Parathyroid adenoma (tissue), 2 donors: ENCODE results near the gene P2RX6.

Source experiments
- H2AFZ ChIP-seq: fragments of 300-600 bp; sonication (generic); one replicate; pipeline ENCODE4 v1.7.0; 2017; ENCODE audit warnings: antibody characterized with exemption, mild to moderate bottlenecking
- H3K27ac ChIP-seq: fragments of 300-600 bp; sonication (generic); one replicate; pipeline ENCODE4 v1.7.0; 2017
- H3K27me3 ChIP-seq: fragments of 300-600 bp; sonication (generic); one replicate; pipeline ENCODE4 v1.7.0; 2017; ENCODE audit warnings: low read length; ENCODE audit not compliant: control insufficient read depth, insufficient read depth
- H3K36me3 ChIP-seq: fragments of 300-600 bp; sonication (generic); one replicate; pipeline ENCODE4 v1.7.0; 2017; ENCODE audit warnings: low read length; ENCODE audit not compliant: control insufficient read depth, insufficient read depth
- H3K4me1 ChIP-seq: fragments of 300-600 bp; sonication (generic); one replicate; pipeline ENCODE4 v1.7.0; 2017; ENCODE audit warnings: control low read depth
- H3K4me2 ChIP-seq: fragments of 300-600 bp; sonication (generic); one replicate; pipeline ENCODE4 v1.7.0; 2017; ENCODE audit warnings: low read length
- H3K4me3 ChIP-seq: fragments of 300-600 bp; sonication (generic); one replicate; pipeline ENCODE4 v1.7.0; 2017; ENCODE audit warnings: low read depth, low read length
- H3K79me2 ChIP-seq: fragments of 300-600 bp; sonication (generic); one replicate; pipeline ENCODE4 v1.7.0; 2017; ENCODE audit warnings: control low read depth
- H3K9ac ChIP-seq: fragments of 300-600 bp; sonication (generic); one replicate; pipeline ENCODE4 v1.7.0; 2017; ENCODE audit warnings: mild to moderate bottlenecking
- H3K9me3 ChIP-seq: fragments of 300-600 bp; sonication (generic); one replicate; pipeline ENCODE4 v1.7.0; 2017; ENCODE audit warnings: low read length; ENCODE audit not compliant: control insufficient read depth
- TF ChIP-seq, protein P1 (sequence below): fragments of 300-600 bp; sonication (generic); IDR thresholded peaks from one replicate; pipeline ENCODE4 v1.7.0; 2017; ENCODE audit warnings: antibody characterized with exemption, mild to moderate bottlenecking
- donor health status: primary hyperparathyroidism.

P2RX6 gene

GRCh38 chr22:21030621-21031544 lies 15.9 kb downstream of the P2RX6 start:
- Histone ChIP-seq H3K27ac (no peak overlapping the region), H3K4me1 (no peaks in the 10 kb centered on the region), H3K4me3 (no peak overlapping the region), H3K9ac (no peak overlapping the region), H3K27me3 (peaks cover 3% of the 10 kb centered on the region), H3K4me2 (no peak overlapping the region), H3K79me2 (no peaks in the 10 kb centered on the region), H3K36me3 (no peaks in the 10 kb centered on the region), H3K9me3 (no peaks in the 10 kb centered on the region), H2AFZ (no peak overlapping the region)
- TF ChIP-seq, protein P1, sequence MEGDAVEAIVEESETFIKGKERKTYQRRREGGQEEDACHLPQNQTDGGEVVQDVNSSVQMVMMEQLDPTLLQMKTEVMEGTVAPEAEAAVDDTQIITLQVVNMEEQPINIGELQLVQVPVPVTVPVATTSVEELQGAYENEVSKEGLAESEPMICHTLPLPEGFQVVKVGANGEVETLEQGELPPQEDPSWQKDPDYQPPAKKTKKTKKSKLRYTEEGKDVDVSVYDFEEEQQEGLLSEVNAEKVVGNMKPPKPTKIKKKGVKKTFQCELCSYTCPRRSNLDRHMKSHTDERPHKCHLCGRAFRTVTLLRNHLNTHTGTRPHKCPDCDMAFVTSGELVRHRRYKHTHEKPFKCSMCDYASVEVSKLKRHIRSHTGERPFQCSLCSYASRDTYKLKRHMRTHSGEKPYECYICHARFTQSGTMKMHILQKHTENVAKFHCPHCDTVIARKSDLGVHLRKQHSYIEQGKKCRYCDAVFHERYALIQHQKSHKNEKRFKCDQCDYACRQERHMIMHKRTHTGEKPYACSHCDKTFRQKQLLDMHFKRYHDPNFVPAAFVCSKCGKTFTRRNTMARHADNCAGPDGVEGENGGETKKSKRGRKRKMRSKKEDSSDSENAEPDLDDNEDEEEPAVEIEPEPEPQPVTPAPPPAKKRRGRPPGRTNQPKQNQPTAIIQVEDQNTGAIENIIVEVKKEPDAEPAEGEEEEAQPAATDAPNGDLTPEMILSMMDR, result no peak

DNA sequence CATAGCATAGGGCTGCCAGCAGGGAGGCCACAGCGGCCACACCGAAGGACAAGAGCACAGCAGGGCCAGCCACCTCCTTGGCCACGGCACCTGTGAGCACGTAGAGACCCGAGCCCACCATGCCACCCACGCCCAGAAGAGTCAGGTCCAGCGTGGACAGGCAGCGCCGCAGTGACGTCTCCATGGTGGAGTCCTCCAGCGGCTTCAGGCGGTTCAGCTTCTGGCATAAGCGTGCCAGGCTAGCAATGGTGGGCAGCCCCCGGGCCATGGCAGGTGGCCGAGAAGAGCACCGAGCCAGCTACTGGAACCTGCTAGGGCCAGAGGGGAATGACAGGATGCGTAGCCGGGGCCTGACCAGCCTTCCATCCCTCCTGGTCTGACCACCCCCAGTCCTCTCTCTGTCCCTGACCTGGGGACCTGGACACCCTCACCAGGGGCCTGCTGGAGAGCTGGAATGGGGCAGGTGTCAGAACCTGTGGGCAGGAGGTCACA lies 16.6 kb downstream of the P2RX6 start:
- TF ChIP-seq, protein P1, result no peak
- no peak overlapping the region for H3K4me3 ChIP-seq
- no peaks in the 10 kb centered on the region for H3K9me3 ChIP-seq
- H2AFZ ChIP-seq, result no peak overlapping the region
- no peak overlapping the region for H3K9ac ChIP-seq
- no peaks in the 10 kb centered on the region for H3K36me3 ChIP-seq
- no peak overlapping the region for H3K4me2 ChIP-seq
- peaks cover 3% of the 10 kb centered on the region for H3K27me3 ChIP-seq
- no peak overlapping the region for H3K27ac ChIP-seq
- H3K79me2 ChIP-seq, result no peaks in the 10 kb centered on the region
- H3K4me1 ChIP-seq, result no peaks in the 10 kb centered on the region

DNA sequence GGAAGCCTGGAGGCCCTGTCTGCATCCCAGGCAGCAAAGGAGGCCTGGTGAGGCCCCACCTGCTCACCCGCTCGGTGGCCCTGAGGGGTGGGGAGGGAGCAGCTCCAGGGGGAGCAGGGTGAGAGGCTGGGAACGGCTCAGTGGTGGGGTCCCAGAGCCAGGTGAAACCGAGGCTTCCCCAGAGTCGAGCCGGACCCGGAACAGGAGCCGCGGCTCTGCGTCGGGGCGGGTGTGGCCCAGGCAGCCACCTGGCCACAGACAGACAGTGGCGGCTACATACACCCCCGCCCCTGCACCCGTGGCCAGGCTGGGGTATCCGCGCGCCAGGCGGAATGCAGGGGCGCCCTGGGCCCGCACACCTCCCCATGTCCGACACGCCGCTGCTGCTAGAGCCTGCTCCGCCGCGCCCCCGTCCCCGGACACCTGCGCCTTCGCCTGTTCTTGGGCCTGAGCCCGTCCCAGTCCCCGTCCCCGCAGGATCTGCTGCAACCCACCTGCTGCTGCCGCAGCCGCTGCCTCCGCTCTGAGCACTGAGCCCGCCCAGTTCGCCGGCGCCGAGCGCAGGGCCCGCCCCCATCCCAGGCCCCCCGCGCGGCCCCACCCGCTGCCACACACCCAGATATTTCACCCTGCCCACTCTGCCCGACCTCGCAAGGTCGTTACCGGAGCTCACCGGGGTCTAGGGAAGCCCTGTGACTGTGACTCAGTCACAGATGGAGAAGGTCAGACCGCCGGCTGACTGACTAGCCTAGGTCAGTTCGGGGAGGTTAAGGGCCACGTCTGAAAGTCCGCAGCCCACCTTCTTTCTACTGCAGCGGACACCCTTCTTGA lies 17.3 kb downstream of the P2RX6 start, which contains the start of gene SLC7A4:
Gene SLC7A4, minus strand, starts transcription at position 525 of the 831 bp plus-strand sequence. CDS start 749 bp downstream, outside the sequence.
- H3K4me3 ChIP-seq, result no peak within 1 kb of the TSS
- peak within 1 kb of the TSS; percentile 48 for H3K4me2 ChIP-seq
- no peaks in the 10 kb centered on the region for H3K9me3 ChIP-seq
- H3K79me2 ChIP-seq, result no peaks in the 10 kb centered on the region
- H3K27me3 ChIP-seq, result peaks cover 3% of the 10 kb centered on the region
- no peaks in the 10 kb centered on the region for H3K4me1 ChIP-seq
- H3K9ac ChIP-seq, result no peak within 1 kb of the TSS
- TF ChIP-seq, protein P1, result no peak
- H3K27ac ChIP-seq, result no peak within 1 kb of the TSS
- H3K36me3 ChIP-seq, result no peaks in the 10 kb centered on the region
- peak within 1 kb of the TSS; percentile 58 for H2AFZ ChIP-seq

- H3K27ac ChIP-seq, result no peak overlapping the region
- no peak overlapping the region for H3K4me3 ChIP-seq
- peaks cover 3% of the 10 kb centered on the region for H3K27me3 ChIP-seq
- H3K9ac ChIP-seq, result no peak overlapping the region
- no peak overlapping the region for H3K4me2 ChIP-seq
- TF ChIP-seq, protein P1, result no peak
- H3K4me1 ChIP-seq, result no peaks in the 10 kb centered on the region
- no peaks in the 10 kb centered on the region for H3K79me2 ChIP-seq
- H2AFZ ChIP-seq, result peak overlapping the region; percentile 58
- no peaks in the 10 kb centered on the region for H3K36me3 ChIP-seq
- no peaks in the 10 kb centered on the region for H3K9me3 ChIP-seq
These were observed 18.1 kb downstream of the P2RX6 start for GRCh38 chr22:21032868-21033688.
